Inflammatory macrophage treated with lipopolysaccharide for 1 hour (primary cell): ENCODE data around the gene PLSCR4.

Source experiments
- DNase-seq, 2 donors: peaks; one replicate each; pipeline ENCODE4 v3.0.0-alpha.2; 2020 to 2022

The PLSCR4 gene

GRCh38 chr3:146189519-146190173 is 61.3 kb downstream of the PLSCR4 start:
- peak; percentile 12 to 64 for DNase-seq

- peak in 1 of 2 donors; percentile 47 for DNase-seq
Observed at GRCh38 chr3:146187334-146187950, 63.5 kb downstream of the PLSCR4 start.

- DNase-seq = no peak
Observed at GRCh38 chr3:146184241-146185015, 66.5 kb downstream of the PLSCR4 start.

GRCh38 chr3:146181216-146181615 is 69.7 kb downstream of the PLSCR4 start:
- DNase-seq = no peak

- DNase-seq = no peak
Observed at GRCh38 chr3:146180376-146180775, 70.5 kb downstream of the PLSCR4 start.

GRCh38 chr3:146178006-146178689 is 72.8 kb downstream of the PLSCR4 start:
- DNase-seq = no peak

- DNase-seq = no peak
Observed at GRCh38 chr3:146177519-146177918, 73.4 kb downstream of the PLSCR4 start.

- DNase-seq = no peak
Observed at GRCh38 chr3:146177072-146177471, 73.8 kb downstream of the PLSCR4 start.

GRCh38 chr3:146172586-146172985 is 78.3 kb downstream of the PLSCR4 start:
- DNase-seq = no peak

GRCh38 chr3:146170591-146170990 is 80.3 kb downstream of the PLSCR4 start:
- DNase-seq = no peak

- no peak for DNase-seq
Observed at GRCh38 chr3:146169891-146170290, 81.0 kb downstream of the PLSCR4 start.

- DNase-seq = no peak
Observed at GRCh38 chr3:146166826-146167225, 84.1 kb downstream of the PLSCR4 start.

- DNase-seq = no peak
Observed at GRCh38 chr3:146166415-146166821, 84.5 kb downstream of the PLSCR4 start.

- DNase-seq = no peak
Observed at GRCh38 chr3:146165877-146166276, 85.0 kb downstream of the PLSCR4 start.

GRCh38 chr3:146164971-146165769 is 85.7 kb downstream of the PLSCR4 start:
- DNase-seq = no peak

GRCh38 chr3:146164506-146164905 is 86.4 kb downstream of the PLSCR4 start:
- no peak for DNase-seq

GRCh38 chr3:146164071-146164470 is 86.8 kb downstream of the PLSCR4 start:
- DNase-seq = no peak

GRCh38 chr3:146163584-146163983 is 87.3 kb downstream of the PLSCR4 start:
- DNase-seq = peak in 1 of 2 donors; percentile 14

- no peak for DNase-seq
Observed at GRCh38 chr3:146162561-146162960, 88.3 kb downstream of the PLSCR4 start.

GRCh38 chr3:146161663-146162002 is 89.3 kb downstream of the PLSCR4 start:
- no peak for DNase-seq

GRCh38 chr3:146160964-146161662 is 89.8 kb downstream of the PLSCR4 start, which contains the start of gene PLOD2:
TSS of gene PLOD2 (minus strand) at chr3:146161184. CDS start at chr3:146160989, 195 bp downstream.
- DNase-seq = peak; percentile 11 to 30
